ENCODE results near the gene PANX1. TPM values are rescaled to one million over a fixed set of nuclear protein-coding genes. Genes with fewer than 3 reads are reported as not detected.

The PANX1 gene
- total RNA-seq, 1 experiment from 2014 or later: 21.9 TPM

DNA sequence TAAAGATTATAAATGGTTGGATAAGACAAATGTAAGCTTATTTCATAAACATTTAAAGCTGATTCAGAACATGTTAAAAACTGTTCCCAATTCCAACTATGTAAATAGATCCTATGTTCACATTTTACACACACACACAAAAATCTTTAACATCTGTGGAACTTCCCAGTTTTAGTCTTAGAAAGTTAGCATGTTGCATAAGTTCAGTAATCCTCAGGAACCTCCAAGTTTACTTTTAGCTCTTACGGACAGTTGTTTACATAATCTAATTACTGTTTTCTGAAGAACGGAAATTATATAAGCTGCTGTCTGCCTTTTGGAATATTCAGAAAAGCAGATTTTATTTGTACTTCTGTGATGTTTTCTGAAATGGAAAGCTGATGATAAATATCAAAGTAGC lies 53.3 kb downstream of the PANX1 start:
- Histone ChIP-seq H3K36me3 (ENCODE audit: control insufficient read depth in 1 of 2, insufficient read depth in 2 of 2, low read length in 2 of 2) (peaks cover 3 to 11% of the 10 kb centered on the region in 2 experiments; a peak in 1 of 4 replicates), H3K9me2 (ENCODE audit: insufficient read depth) (no peaks in the 10 kb centered on the region), H2AFZ (ENCODE audit: low read depth, low read length, poor library complexity, severe bottlenecking) (no peak overlapping the region), H4K20me1 (ENCODE audit: insufficient read depth) (no peaks in the 10 kb centered on the region), H3K4me1 (ENCODE audit: control insufficient read depth in 1 of 2, insufficient read depth in 2 of 2, low read length in 2 of 2) (peaks cover 0 to 5% of the 10 kb centered on the region in 2 experiments; a peak in 1 of 4 replicates), H3K9ac (ENCODE audit: low read length) (no peak overlapping the region), H3K79me2 (ENCODE audit: insufficient read depth, low read length) (no peaks in the 10 kb centered on the region), H3K4me2 (ENCODE audit: low read length) (no peak overlapping the region), H3K9me3 (ENCODE audit: control insufficient read depth in 1 of 2, insufficient read depth in 1 of 2, low read depth in 1 of 2, low read length in 2 of 2) (no peaks in the 10 kb centered on the region), H3K27me3 (ENCODE audit: insufficient read depth, low read length) (no peaks in the 10 kb centered on the region), H3K27ac (ENCODE audit: low read depth, low read length) (no peak overlapping the region), H3K4me3 (replicated peaks in 1 of 2; ENCODE audit: low read depth in 1 of 2, low read length in 2 of 2) (no peak overlapping the region)
- intact Hi-C loops (cut with micrococcal nuclease): loop anchor here (5.0 to 10.0 kb wide), 2 partner anchors 257 to 285 kb away; no protein-coding TSS in a partner anchor
- CTCF ChIA-PET: interaction anchor here (1.1 to 3.1 kb wide), 3 partner anchors 10 to 323 kb away, joined by 3 to 14 read pairs (median 7); no protein-coding TSS in a partner anchor
- BruUV-seq (replicated peaks): no TSS peak
- POLR2A ChIA-PET: no interaction called here
- DNase-seq (ENCODE audit: low read depth, low spot score) (no peak), ATAC-seq (no peak)
- TF ChIP-seq EZH2phosphoT487 (IDR thresholded peaks at IDR 0.05; ENCODE audit: borderline replicate concordance) (no peak), CEBPB (IDR thresholded peaks at IDR 0.05; ENCODE audit: low read depth) (no peak), ZFX (IDR thresholded peaks at IDR 0.05) (no peak)
- RAD21 ChIA-PET (ENCODE audit: low non-redundant PET in 1 of 2, low total read pairs in 2 of 2, uncharacterized antibody in 2 of 2, unreplicated experiment in 2 of 2): no interaction called here

DNA sequence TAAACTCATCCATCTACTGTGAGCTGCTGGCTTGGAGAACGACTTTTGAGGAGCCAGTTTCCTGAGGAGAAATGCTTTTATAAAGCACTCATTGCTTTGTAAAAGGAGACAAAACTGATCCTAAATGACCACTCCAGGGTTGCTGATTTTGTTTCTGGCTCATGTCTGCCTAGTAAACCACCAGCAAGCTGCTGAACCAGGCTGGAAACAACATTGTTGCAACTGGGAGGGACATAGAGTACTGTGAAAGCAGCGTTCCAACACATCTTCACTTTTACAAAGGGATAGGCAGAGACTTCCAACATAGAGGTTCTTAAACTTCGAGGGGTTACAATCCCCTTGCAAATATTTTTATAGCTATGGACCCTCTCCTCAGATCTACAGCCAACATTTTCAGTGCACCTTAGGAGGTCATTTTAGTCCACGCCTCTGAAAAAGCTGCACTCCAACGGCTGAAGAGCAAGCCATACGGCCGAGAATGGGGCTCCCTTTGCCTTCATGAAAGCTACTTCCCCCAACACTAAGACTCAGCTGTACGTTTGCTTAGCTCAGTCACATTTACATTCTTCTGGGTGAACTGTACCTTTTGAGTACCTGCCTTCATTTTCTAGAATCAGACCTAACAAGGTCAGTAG lies 54.7 kb downstream of the PANX1 start:
- Histone ChIP-seq H2AFZ (ENCODE audit: low read depth, low read length, poor library complexity, severe bottlenecking) (no peak overlapping the region), H3K9me3 (ENCODE audit: control insufficient read depth in 1 of 2, insufficient read depth in 1 of 2, low read depth in 1 of 2, low read length in 2 of 2) (no peaks in the 10 kb centered on the region), H4K20me1 (ENCODE audit: insufficient read depth) (no peaks in the 10 kb centered on the region), H3K9me2 (ENCODE audit: insufficient read depth) (no peaks in the 10 kb centered on the region), H3K27ac (ENCODE audit: low read depth, low read length) (no peak overlapping the region), H3K27me3 (ENCODE audit: insufficient read depth, low read length) (no peaks in the 10 kb centered on the region), H3K4me3 (replicated peaks in 1 of 2; ENCODE audit: low read depth in 1 of 2, low read length in 2 of 2) (no peak overlapping the region), H3K4me1 (ENCODE audit: control insufficient read depth in 1 of 2, insufficient read depth in 2 of 2, low read length in 2 of 2) (peaks cover 0 to 5% of the 10 kb centered on the region in 2 experiments; a peak in 1 of 4 replicates), H3K4me2 (ENCODE audit: low read length) (peak overlapping the region; percentile 50; the same call in 1 of the 2 replicates), H3K79me2 (ENCODE audit: insufficient read depth, low read length) (no peaks in the 10 kb centered on the region), H3K9ac (ENCODE audit: low read length) (no peak overlapping the region), H3K36me3 (ENCODE audit: control insufficient read depth in 1 of 2, insufficient read depth in 2 of 2, low read length in 2 of 2) (peaks cover 3 to 11% of the 10 kb centered on the region in 2 experiments; a peak in 1 of 4 replicates)
- ChIA-PET POLR2A (no interaction called here), RAD21 (ENCODE audit: low non-redundant PET in 1 of 2, low total read pairs in 2 of 2, uncharacterized antibody in 2 of 2, unreplicated experiment in 2 of 2) (interaction anchor here in 1 of 2 experiments (1.4 kb wide), 1 partner anchor 288 kb away, joined by 4 read pairs; no protein-coding TSS in a partner anchor), CTCF (interaction anchor here (0.8 to 3.1 kb wide), 12 partner anchors 11 to 949 kb away, joined by 3 to 21 read pairs (median 6); partner anchors contain the start of gene PANX1)
- DNase-seq (ENCODE audit: low read depth, low spot score) (no peak), ATAC-seq (peak; percentile 56)
- BruUV-seq (replicated peaks): no TSS peak
- intact Hi-C loops (cut with micrococcal nuclease): loop anchor here (5.0 to 10.0 kb wide), 2 partner anchors 259 to 286 kb away; no protein-coding TSS in a partner anchor
- no peak for TF ChIP-seq TCF7L2 (IDR thresholded peaks at IDR 0.05; ENCODE audit: borderline replicate concordance, extremely low read depth, insufficient read depth, insufficient read length)
- TF ChIP-seq, protein P1, sequence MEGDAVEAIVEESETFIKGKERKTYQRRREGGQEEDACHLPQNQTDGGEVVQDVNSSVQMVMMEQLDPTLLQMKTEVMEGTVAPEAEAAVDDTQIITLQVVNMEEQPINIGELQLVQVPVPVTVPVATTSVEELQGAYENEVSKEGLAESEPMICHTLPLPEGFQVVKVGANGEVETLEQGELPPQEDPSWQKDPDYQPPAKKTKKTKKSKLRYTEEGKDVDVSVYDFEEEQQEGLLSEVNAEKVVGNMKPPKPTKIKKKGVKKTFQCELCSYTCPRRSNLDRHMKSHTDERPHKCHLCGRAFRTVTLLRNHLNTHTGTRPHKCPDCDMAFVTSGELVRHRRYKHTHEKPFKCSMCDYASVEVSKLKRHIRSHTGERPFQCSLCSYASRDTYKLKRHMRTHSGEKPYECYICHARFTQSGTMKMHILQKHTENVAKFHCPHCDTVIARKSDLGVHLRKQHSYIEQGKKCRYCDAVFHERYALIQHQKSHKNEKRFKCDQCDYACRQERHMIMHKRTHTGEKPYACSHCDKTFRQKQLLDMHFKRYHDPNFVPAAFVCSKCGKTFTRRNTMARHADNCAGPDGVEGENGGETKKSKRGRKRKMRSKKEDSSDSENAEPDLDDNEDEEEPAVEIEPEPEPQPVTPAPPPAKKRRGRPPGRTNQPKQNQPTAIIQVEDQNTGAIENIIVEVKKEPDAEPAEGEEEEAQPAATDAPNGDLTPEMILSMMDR (IDR thresholded peaks at IDR 0.05 in 2 of 3, conservative IDR thresholded peaks at IDR 0.05 in 1 of 3; ENCODE audit: borderline replicate concordance in 1 of 3, insufficient read depth in 1 of 3, low read depth in 2 of 3, low read length in 2 of 3): no peak
- TF ChIP-seq, protein P2, sequence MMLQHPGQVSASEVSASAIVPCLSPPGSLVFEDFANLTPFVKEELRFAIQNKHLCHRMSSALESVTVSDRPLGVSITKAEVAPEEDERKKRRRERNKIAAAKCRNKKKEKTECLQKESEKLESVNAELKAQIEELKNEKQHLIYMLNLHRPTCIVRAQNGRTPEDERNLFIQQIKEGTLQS (IDR thresholded peaks at IDR 0.05): no peak
- TF ChIP-seq, protein P3, sequence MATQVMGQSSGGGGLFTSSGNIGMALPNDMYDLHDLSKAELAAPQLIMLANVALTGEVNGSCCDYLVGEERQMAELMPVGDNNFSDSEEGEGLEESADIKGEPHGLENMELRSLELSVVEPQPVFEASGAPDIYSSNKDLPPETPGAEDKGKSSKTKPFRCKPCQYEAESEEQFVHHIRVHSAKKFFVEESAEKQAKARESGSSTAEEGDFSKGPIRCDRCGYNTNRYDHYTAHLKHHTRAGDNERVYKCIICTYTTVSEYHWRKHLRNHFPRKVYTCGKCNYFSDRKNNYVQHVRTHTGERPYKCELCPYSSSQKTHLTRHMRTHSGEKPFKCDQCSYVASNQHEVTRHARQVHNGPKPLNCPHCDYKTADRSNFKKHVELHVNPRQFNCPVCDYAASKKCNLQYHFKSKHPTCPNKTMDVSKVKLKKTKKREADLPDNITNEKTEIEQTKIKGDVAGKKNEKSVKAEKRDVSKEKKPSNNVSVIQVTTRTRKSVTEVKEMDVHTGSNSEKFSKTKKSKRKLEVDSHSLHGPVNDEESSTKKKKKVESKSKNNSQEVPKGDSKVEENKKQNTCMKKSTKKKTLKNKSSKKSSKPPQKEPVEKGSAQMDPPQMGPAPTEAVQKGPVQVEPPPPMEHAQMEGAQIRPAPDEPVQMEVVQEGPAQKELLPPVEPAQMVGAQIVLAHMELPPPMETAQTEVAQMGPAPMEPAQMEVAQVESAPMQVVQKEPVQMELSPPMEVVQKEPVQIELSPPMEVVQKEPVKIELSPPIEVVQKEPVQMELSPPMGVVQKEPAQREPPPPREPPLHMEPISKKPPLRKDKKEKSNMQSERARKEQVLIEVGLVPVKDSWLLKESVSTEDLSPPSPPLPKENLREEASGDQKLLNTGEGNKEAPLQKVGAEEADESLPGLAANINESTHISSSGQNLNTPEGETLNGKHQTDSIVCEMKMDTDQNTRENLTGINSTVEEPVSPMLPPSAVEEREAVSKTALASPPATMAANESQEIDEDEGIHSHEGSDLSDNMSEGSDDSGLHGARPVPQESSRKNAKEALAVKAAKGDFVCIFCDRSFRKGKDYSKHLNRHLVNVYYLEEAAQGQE (IDR thresholded peaks at IDR 0.05; ENCODE audit: low read depth): no peak
- no peak for TF ChIP-seq POLR2A (IDR thresholded peaks at IDR 0.05; ENCODE audit: borderline replicate concordance, extremely low read depth, insufficient read depth, insufficient read length)
- TF ChIP-seq CBX3 (IDR thresholded peaks at IDR 0.05; ENCODE audit: low read depth): no peak
- TF ChIP-seq SIN3A (IDR thresholded peaks at IDR 0.05; ENCODE audit: low read depth): no peak
- TF ChIP-seq EZH2 (IDR thresholded peaks at IDR 0.05): no peak
- TF ChIP-seq ELF1 (IDR thresholded peaks at IDR 0.05; ENCODE audit: borderline replicate concordance, low read depth): no peak
- no peak for TF ChIP-seq CEBPB (IDR thresholded peaks at IDR 0.05; ENCODE audit: low read depth)
- no peak for TF ChIP-seq EGR1 (IDR thresholded peaks at IDR 0.05; ENCODE audit: low read depth)
- no peak for TF ChIP-seq EZH2phosphoT487 (IDR thresholded peaks at IDR 0.05; ENCODE audit: borderline replicate concordance)

Data from HCT116 (cell line).